ENCODE measurements around the gene MLYCD.

MLYCD gene

GRCh38 chr16:83965444-83966152 is 66.7 kb downstream of the MLYCD start:
- Histone ChIP-seq H3K36me3 (ENCODE audit: control insufficient read depth, low read length) (no peaks in the 10 kb centered on the region), H3K27ac (ENCODE audit: low read depth, low read length) (no peak overlapping the region), H3K9me2 (replicated peaks; ENCODE audit: control insufficient read depth, low read length) (no peaks in the 10 kb centered on the region), H3K9me3 (ENCODE audit: control insufficient read depth, insufficient read depth, low read length) (no peaks in the 10 kb centered on the region), H3K27me3 (ENCODE audit: control insufficient read depth, low read length) (no peaks in the 10 kb centered on the region), H3K4me3 (ENCODE audit: low read length) (no peak overlapping the region), H3K4me2 (ENCODE audit: low read length) (no peak overlapping the region), H4K20me1 (ENCODE audit: control insufficient read depth, insufficient read depth, low read depth, low read length) (no peaks in the 10 kb centered on the region), H3K4me1 (ENCODE audit: control insufficient read depth, low read length) (no peaks in the 10 kb centered on the region), H3K79me2 (ENCODE audit: control insufficient read depth, low read length) (no peaks in the 10 kb centered on the region), H3F3A (ENCODE audit: control insufficient read depth, insufficient read depth) (no peaks in the 10 kb centered on the region)
- TF ChIP-seq EZH2phosphoT487 (IDR thresholded peaks at IDR 0.05; ENCODE audit: borderline replicate concordance, low read length) = no peak
- TF ChIP-seq CTCF (IDR thresholded peaks at IDR 0.05; ENCODE audit: low read depth, low read length, poor library complexity, severe bottlenecking) = no peak

- H3K9me3 ChIP-seq (ENCODE audit: control insufficient read depth, insufficient read depth, low read length) = no peaks in the 10 kb centered on the region
- H3K79me2 ChIP-seq (ENCODE audit: control insufficient read depth, low read length) = no peaks in the 10 kb centered on the region
- no peaks in the 10 kb centered on the region for H4K20me1 ChIP-seq (ENCODE audit: control insufficient read depth, insufficient read depth, low read depth, low read length)
- H3K27me3 ChIP-seq (ENCODE audit: control insufficient read depth, low read length) = no peaks in the 10 kb centered on the region
- no peak overlapping the region for H3K27ac ChIP-seq (ENCODE audit: low read depth, low read length)
- no peaks in the 10 kb centered on the region for H3K9me2 ChIP-seq (replicated peaks; ENCODE audit: control insufficient read depth, low read length)
- no peaks in the 10 kb centered on the region for H3K36me3 ChIP-seq (ENCODE audit: control insufficient read depth, low read length)
- no peaks in the 10 kb centered on the region for H3K4me1 ChIP-seq (ENCODE audit: control insufficient read depth, low read length)
- no peak overlapping the region for H3K4me2 ChIP-seq (ENCODE audit: low read length)
- no peak overlapping the region for H3K4me3 ChIP-seq (ENCODE audit: low read length)
- TF ChIP-seq CTCF (IDR thresholded peaks at IDR 0.05; ENCODE audit: low read depth, low read length, poor library complexity, severe bottlenecking) = no peak
- no peak for TF ChIP-seq EZH2phosphoT487 (IDR thresholded peaks at IDR 0.05; ENCODE audit: borderline replicate concordance, low read length)
- H3F3A ChIP-seq (ENCODE audit: control insufficient read depth, insufficient read depth) = no peaks in the 10 kb centered on the region
Measured at GRCh38 chr16:83966153-83966696, 67.3 kb downstream of the MLYCD start.

GRCh38 chr16:83967091-83967490 is 68.2 kb downstream of the MLYCD start:
- no peaks in the 10 kb centered on the region for H3K36me3 ChIP-seq (ENCODE audit: control insufficient read depth, low read length)
- no peaks in the 10 kb centered on the region for H4K20me1 ChIP-seq (ENCODE audit: control insufficient read depth, insufficient read depth, low read depth, low read length)
- TF ChIP-seq CTCF (IDR thresholded peaks at IDR 0.05; ENCODE audit: low read depth, low read length, poor library complexity, severe bottlenecking) (no peak), EZH2phosphoT487 (IDR thresholded peaks at IDR 0.05; ENCODE audit: borderline replicate concordance, low read length) (no peak)
- no peaks in the 10 kb centered on the region for H3K9me3 ChIP-seq (ENCODE audit: control insufficient read depth, insufficient read depth, low read length)
- no peaks in the 10 kb centered on the region for H3F3A ChIP-seq (ENCODE audit: control insufficient read depth, insufficient read depth)
- no peak overlapping the region for H3K4me3 ChIP-seq (ENCODE audit: low read length)
- no peaks in the 10 kb centered on the region for H3K27me3 ChIP-seq (ENCODE audit: control insufficient read depth, low read length)
- no peak overlapping the region for H3K4me2 ChIP-seq (ENCODE audit: low read length)
- no peaks in the 10 kb centered on the region for H3K9me2 ChIP-seq (replicated peaks; ENCODE audit: control insufficient read depth, low read length)
- H3K79me2 ChIP-seq (ENCODE audit: control insufficient read depth, low read length) = no peaks in the 10 kb centered on the region
- no peak overlapping the region for H3K27ac ChIP-seq (ENCODE audit: low read depth, low read length)
- no peaks in the 10 kb centered on the region for H3K4me1 ChIP-seq (ENCODE audit: control insufficient read depth, low read length)

Measured in DOHH2 (cell line).